HuH-7.5 (cell line): ENCODE data around the gene FRS3.
A peak's percentile ranks its signal among the peaks of the same experiment; 100 is the strongest.

Experiments
- DNase-seq: peaks from one replicate; pipeline ENCODE4 v3.0.0; 2011; ENCODE audit warnings: low spot score

The FRS3 gene

DNA sequence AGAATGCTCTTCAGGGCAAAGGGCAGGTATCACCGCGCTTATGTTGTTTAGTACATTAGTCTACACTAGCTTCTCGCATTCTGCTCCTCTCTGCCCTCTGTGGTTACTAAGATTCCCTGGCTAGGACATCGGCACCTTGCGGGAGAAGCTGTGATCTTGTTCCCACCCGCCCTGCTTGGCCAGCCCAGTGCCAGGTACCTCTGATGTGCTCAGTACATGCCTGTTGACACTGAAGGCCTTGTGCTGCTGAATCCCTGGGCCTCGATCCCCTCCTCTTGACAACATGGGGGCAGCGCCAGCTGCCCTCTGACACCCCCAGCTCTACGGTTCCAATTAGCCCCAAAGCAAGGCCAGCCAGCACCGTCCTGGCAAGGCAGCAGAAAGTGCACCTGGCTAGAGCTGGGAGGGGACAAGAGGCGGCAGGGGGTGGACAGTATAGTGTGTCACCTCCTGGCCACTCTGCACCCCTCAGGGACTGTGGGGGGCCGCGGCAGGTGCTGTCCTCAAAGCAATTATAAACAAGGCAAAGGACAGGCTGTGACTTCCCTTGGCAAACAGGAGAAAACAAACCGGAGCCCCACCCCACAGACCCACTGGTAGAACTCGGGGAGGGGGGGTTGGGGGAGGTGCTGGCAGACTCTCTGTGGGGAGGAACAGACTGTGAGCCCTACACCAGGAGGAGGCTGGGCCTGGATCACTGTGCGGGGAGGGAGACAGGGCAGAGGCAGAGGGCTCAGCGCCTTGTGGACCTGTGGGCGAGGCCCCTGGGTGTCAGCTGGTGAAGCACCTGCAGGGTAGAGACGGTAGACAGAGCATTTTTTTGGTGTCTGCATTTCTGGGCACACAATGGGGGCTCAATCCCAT, 51.4 kb downstream of the FRS3 start:
- DNase-seq, result no peak

DNA sequence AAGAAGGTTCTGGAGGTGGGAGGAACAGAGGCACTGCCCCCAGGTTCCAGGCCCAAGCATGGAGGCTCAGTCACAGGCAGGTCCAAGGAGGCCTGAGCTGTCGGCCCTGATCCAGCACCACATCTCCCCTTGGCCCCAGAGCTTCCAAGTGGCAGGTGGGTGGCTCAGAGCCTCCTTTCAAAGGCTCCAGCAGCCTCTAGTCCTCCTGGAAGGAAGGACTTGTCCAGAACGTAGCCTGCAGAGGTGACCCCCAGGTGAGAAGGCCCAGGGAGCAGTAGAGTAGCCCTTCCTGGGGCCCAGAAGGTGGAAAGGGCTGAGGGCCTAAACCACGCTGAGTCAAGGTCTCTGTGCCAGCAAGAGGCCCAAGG, 52.0 kb downstream of the FRS3 start:
- no peak for DNase-seq

- no peak for DNase-seq
Measured at GRCh38 chr6:41726876-41727275, 52.8 kb downstream of the FRS3 start.

GRCh38 chr6:41724586-41725501, 54.9 kb downstream of the FRS3 start:
- no peak for DNase-seq

DNA sequence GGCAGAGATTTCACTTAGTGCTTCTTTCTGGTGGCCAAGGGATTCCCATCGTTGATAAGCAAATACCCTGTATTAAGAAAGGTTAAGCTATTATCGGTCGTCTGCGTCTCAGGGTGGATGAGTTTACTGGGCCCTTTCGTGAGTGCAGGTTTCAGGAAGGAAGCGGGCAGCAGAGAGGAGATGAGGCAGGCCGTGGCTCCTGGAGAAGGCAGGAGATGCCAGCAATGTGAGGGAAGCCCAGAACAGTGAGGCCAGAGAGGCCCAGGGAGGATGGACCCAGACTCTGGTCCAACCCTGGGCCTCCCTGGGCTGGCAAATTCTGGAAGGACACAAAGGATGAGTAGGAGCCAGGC, 55.5 kb downstream of the FRS3 start:
- DNase-seq, result no peak

DNA sequence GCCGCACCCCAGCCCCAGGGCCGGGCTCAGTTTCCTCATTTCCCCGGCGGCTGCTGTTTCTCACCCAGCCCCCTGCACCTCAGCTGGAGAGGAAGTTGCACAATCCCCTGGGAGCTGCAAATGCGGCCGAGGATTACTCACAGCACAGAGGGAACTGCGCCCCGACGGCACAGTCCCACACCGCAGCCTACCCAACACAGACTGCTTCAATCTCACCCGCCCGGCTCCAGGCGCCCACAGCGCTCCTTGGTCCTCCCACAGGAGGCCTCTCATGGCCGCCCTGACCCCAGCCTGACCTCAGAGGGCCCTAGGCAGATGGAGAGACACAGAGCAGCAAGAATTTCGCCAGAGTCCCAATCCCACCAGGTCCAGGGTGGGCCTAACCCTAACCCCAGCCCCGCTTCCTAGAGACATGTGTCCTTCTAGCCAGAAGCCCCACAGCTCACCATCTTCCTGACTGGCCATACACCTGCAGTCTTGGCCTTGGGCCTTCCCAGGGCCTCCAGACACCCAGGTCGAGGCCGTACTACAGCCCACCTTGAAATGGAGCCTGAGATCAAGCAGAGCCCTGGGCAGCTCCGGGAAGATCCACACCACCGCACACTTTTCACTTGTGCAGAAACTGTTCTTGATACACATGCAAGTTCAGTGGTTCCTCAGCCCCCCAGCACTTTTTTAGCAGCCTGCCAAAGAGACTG, 56.0 kb downstream of the FRS3 start:
- DNase-seq, result peak; percentile 85

GRCh38 chr6:41722969-41723529, 56.7 kb downstream of the FRS3 start:
- no peak for DNase-seq

GRCh38 chr6:41721414-41721813, 58.3 kb downstream of the FRS3 start:
- no peak for DNase-seq

DNA sequence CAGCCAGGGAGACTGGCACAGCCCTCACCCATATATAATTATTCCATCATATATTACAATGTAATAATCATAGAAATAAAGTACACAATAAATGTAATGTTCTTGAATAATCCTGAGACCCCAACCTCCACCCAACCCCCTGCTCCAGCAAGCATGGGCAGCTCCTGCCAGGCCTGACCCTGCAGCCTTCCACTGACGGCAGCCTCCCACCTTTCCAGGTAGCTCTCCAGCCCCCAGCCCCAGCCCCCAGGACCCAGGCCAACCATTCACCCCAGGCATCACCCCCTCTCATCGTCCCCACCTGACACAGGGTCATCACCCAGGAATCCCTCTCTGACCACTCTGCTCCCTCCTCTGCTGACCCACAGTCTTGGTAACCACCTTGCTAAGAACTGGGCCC, 58.9 kb downstream of the FRS3 start:
- no peak for DNase-seq

GRCh38 chr6:41720262-41720620, 59.5 kb downstream of the FRS3 start:
- no peak for DNase-seq
